ENCODE measurements around the gene ARSI.

DNA sequence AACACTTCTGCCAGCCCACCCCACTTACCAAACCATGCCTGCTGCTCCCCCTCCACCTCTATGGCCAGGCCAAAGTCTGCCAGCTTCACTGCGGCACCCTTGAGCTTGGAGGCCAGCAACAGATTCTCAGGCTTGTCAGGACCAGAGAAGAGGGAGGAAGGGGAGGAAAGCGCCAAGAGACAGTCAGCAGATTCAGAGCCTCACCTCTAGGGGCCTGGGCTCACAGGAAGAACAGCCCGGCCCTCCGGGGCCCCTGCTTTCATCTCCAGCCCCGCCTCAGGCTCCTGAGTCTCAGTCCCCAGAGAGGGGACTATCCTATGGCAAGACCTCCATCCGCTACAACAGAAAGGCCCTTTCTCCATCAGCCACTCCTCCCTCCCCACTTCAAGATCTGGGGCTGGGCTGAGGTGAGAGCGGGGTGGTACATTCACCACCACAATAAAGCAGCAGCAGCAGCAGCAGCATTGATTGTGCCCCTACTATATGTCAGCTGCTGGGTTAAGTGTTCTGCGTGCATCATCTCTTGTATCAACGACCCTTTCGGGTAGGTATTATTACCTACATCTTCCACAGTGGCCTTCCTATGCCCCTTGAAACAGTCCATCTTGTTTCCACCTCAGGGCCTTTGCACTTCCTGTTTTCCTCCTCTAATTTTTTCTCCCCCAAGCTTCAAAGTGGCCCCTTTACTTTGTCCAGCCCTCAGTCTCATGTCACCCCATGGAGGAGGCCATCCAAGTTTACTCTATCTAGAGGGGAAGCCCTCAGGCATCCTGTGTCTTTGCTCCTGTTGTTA is 49.1 kb downstream of the ARSI start:
- TF ChIP-seq, protein P1, sequence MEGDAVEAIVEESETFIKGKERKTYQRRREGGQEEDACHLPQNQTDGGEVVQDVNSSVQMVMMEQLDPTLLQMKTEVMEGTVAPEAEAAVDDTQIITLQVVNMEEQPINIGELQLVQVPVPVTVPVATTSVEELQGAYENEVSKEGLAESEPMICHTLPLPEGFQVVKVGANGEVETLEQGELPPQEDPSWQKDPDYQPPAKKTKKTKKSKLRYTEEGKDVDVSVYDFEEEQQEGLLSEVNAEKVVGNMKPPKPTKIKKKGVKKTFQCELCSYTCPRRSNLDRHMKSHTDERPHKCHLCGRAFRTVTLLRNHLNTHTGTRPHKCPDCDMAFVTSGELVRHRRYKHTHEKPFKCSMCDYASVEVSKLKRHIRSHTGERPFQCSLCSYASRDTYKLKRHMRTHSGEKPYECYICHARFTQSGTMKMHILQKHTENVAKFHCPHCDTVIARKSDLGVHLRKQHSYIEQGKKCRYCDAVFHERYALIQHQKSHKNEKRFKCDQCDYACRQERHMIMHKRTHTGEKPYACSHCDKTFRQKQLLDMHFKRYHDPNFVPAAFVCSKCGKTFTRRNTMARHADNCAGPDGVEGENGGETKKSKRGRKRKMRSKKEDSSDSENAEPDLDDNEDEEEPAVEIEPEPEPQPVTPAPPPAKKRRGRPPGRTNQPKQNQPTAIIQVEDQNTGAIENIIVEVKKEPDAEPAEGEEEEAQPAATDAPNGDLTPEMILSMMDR (IDR thresholded peaks at IDR 0.05): no peak
- TF ChIP-seq EZH2 (IDR thresholded peaks at IDR 0.05) (no peak), EZH2phosphoT487 (IDR thresholded peaks at IDR 0.05) (no peak)

All from neural progenitor cell (in vitro differentiated cells).